H9 (cell line): ENCODE results near the gene FHIT. TPM values are rescaled to one million over a fixed set of nuclear protein-coding genes. Genes with fewer than 3 reads are reported as not detected.

Experiments
- DNase-seq: peaks from one replicate; pipeline ENCODE4 v3.0.0-alpha.2; 2017
- H2AFZ ChIP-seq: one replicate; pipeline ENCODE4 v1.6.1; 2013; ENCODE audit warnings: mild to moderate bottlenecking, low read length, control low read depth, moderate library complexity
- H2AK5ac ChIP-seq: 2 replicates; pipeline ENCODE4 v1.6.1; 2013; ENCODE audit warnings: low read length, control low read depth, mixed read lengths; ENCODE audit not compliant: insufficient read length
- H2BK120ac ChIP-seq: one replicate; pipeline ENCODE4 v1.6.1; 2013; ENCODE audit warnings: low read depth, mild to moderate bottlenecking, low read length, control low read depth, inconsistent platforms; ENCODE audit not compliant: poor library complexity, severe bottlenecking
- H2BK12ac ChIP-seq: 2 replicates; pipeline ENCODE4 v1.6.1; 2013; ENCODE audit warnings: low read length, control low read depth, mixed read lengths, low read depth; ENCODE audit not compliant: insufficient read length
- H2BK15ac ChIP-seq: 2 replicates; pipeline ENCODE4 v1.6.1; 2013; ENCODE audit warnings: low read depth, low read length, control low read depth
- H2BK20ac ChIP-seq: one replicate; pipeline ENCODE4 v1.6.1; 2013; ENCODE audit warnings: low read depth, mild to moderate bottlenecking, low read length, control low read depth, inconsistent platforms; ENCODE audit not compliant: poor library complexity, severe bottlenecking
- H2BK5ac ChIP-seq: 2 replicates; pipeline ENCODE4 v1.6.1; 2013; ENCODE audit warnings: low read length, control low read depth, mixed read lengths; ENCODE audit not compliant: insufficient read length
- H3K14ac ChIP-seq: 2 replicates; pipeline ENCODE4 v1.6.1; 2013; ENCODE audit warnings: low read length, control low read depth; ENCODE audit not compliant: insufficient read depth
- H3K18ac ChIP-seq: 2 replicates; pipeline ENCODE4 v1.6.1; 2013; ENCODE audit warnings: low read depth, mild to moderate bottlenecking, mixed read lengths, low read length, control low read depth; ENCODE audit not compliant: insufficient read length
- H3K23ac ChIP-seq: 2 replicates; pipeline ENCODE4 v1.6.1; 2013; ENCODE audit warnings: low read length, control low read depth, mixed read lengths, low read depth; ENCODE audit not compliant: insufficient read length
- H3K23me2 ChIP-seq: 2 replicates; pipeline ENCODE4 v1.6.1; 2013; ENCODE audit warnings: low read depth, mild to moderate bottlenecking, mixed read lengths, low read length, control low read depth; ENCODE audit not compliant: insufficient read length, poor library complexity, severe bottlenecking
- H3K27ac ChIP-seq: 2 replicates; pipeline ENCODE4 v1.5.1; 2013; ENCODE audit warnings: low read length, control low read depth, mixed read lengths, low read depth; ENCODE audit not compliant: insufficient read length
- H3K27me3 ChIP-seq: 2 replicates; pipeline ENCODE4 v1.6.1; 2013; ENCODE audit warnings: low read length, control low read depth, inconsistent platforms; ENCODE audit not compliant: insufficient read depth
- H3K4ac ChIP-seq: 2 replicates; pipeline ENCODE4 v1.6.1; 2013; ENCODE audit warnings: low read depth, mild to moderate bottlenecking, control low read depth, inconsistent platforms, low read length, moderate library complexity
- H3K4me1 ChIP-seq: 2 replicates; pipeline ENCODE4 v1.6.1; 2013; ENCODE audit warnings: low read length, control low read depth, inconsistent platforms; ENCODE audit not compliant: insufficient read depth
- H3K4me2 ChIP-seq: 2 replicates; pipeline ENCODE4 v1.6.1; 2013; ENCODE audit warnings: low read length, control low read depth, mixed read lengths; ENCODE audit not compliant: insufficient read length, insufficient read depth
- H3K56ac ChIP-seq: 2 replicates; pipeline ENCODE4 v1.6.1; 2013; ENCODE audit warnings: low read depth, mild to moderate bottlenecking, mixed read lengths, low read length, control low read depth; ENCODE audit not compliant: insufficient read length
- H3K79me1 ChIP-seq: 2 replicates; pipeline ENCODE4 v1.6.1; 2013; ENCODE audit warnings: low read depth, mild to moderate bottlenecking, moderate library complexity, low read length, control low read depth, inconsistent platforms; ENCODE audit not compliant: insufficient read depth, poor library complexity, severe bottlenecking
- H3K79me2 ChIP-seq: 2 replicates; pipeline ENCODE4 v1.6.1; 2013; ENCODE audit warnings: low read length, control low read depth, inconsistent platforms; ENCODE audit not compliant: insufficient read depth
- H3K9ac ChIP-seq: 2 replicates; pipeline ENCODE4 v1.6.1; 2013; ENCODE audit warnings: low read length, control low read depth, mixed read lengths; ENCODE audit not compliant: insufficient read length; ENCODE audit errors: extremely low read depth
- H3K9me3 ChIP-seq: one replicate; pipeline ENCODE4 v1.6.1; 2013; ENCODE audit warnings: low read depth, low read length, inconsistent platforms; ENCODE audit not compliant: control insufficient read depth
- H3T11ph ChIP-seq: one replicate; pipeline ENCODE4 v1.6.1; 2013; ENCODE audit warnings: mild to moderate bottlenecking, low read length, control low read depth, inconsistent platforms
- H4K20me1 ChIP-seq: one replicate; pipeline ENCODE4 v1.6.1; 2013; ENCODE audit not compliant: control insufficient read depth, insufficient read length, insufficient read depth
- H4K5ac ChIP-seq: 2 replicates; pipeline ENCODE4 v1.6.1; 2013; ENCODE audit warnings: low read depth, mild to moderate bottlenecking, mixed read lengths, low read length, control low read depth; ENCODE audit not compliant: insufficient read length
- H4K8ac ChIP-seq: replicated peaks from 2 replicates; pipeline ENCODE4 v1.6.1; 2013; ENCODE audit warnings: low read length, control low read depth, mixed read lengths, low read depth; ENCODE audit not compliant: insufficient read length
- H4K91ac ChIP-seq: 2 replicates; pipeline ENCODE4 v1.6.1; 2013; ENCODE audit warnings: low read depth, mild to moderate bottlenecking, moderate library complexity, mixed read lengths, low read length, control low read depth; ENCODE audit not compliant: insufficient read length
- H3K27ac Mint-ChIP-seq, 3 experiments: 2 replicates in 2 of 3; 3 replicates in 1 of 3; pipeline ENCODE4 v1.8.0; 2020 to 2021; ENCODE audit warnings: mixed read lengths in 3 of 3, mild to moderate bottlenecking in 1 of 3, moderate library complexity in 1 of 3
- H3K27me3 Mint-ChIP-seq: 2 replicates; pipeline ENCODE4 v1.8.0; 2021; ENCODE audit warnings: low read depth, mild to moderate bottlenecking, moderate library complexity, mixed read lengths
- H3K36me3 Mint-ChIP-seq, 3 experiments: 2 replicates in 2 of 3; 3 replicates in 1 of 3; pipeline ENCODE4 v1.8.0; 2020 to 2021; ENCODE audit warnings: low read depth in 3 of 3, mixed read lengths in 3 of 3; ENCODE audit not compliant: insufficient read depth in 1 of 3
- H3K4me1 Mint-ChIP-seq, 2 experiments: 2 replicates each; pipeline ENCODE4 v1.8.0; 2020; ENCODE audit warnings: mixed read lengths in 2 of 2
- H3K4me3 Mint-ChIP-seq, 2 experiments: 2 replicates in 1 of 2; 3 replicates in 1 of 2; pipeline ENCODE4 v1.8.0; 2020 to 2021; ENCODE audit warnings: mild to moderate bottlenecking in 2 of 2, mixed read lengths in 2 of 2, moderate library complexity in 1 of 2
- H3K9me3 Mint-ChIP-seq, 2 experiments: 2 replicates in 1 of 2; 3 replicates in 1 of 2; pipeline ENCODE4 v1.8.0; 2020; ENCODE audit warnings: mild to moderate bottlenecking in 2 of 2, mixed read lengths in 2 of 2, moderate library complexity in 1 of 2
- CTCF ChIP-seq: fragments of 200-600 bp; sonication (generic); conservative IDR thresholded peaks from 3 replicates; pipeline ENCODE4 v1.8.0; 2021; ENCODE audit warnings: antibody characterized with exemption, mild to moderate bottlenecking
- total RNA-seq: library from RNA; stranded (reverse); gene quantifications from 2 replicates; pipeline ENCODE4 v1.2.1, GENCODE V29; 2021

The FHIT gene
- total RNA-seq, 1 experiment from 2014 or later = 3.0 TPM

- H3K4me3 Mint-ChIP-seq = no peak overlapping the region
- Histone ChIP-seq H4K20me1 (no peaks in the 10 kb centered on the region), H3K9ac (no peak overlapping the region), H2BK5ac (no peak overlapping the region), H3K14ac (no peak overlapping the region), H4K8ac (no peak overlapping the region), H3K23me2 (no peaks in the 10 kb centered on the region), H3K4me1 (no peaks in the 10 kb centered on the region), H3K18ac (no peak overlapping the region), H3K4me2 (no peak overlapping the region), H3K23ac (no peak overlapping the region), H3K79me2 (no peaks in the 10 kb centered on the region), H3T11ph (no peak overlapping the region), H2BK120ac (no peak overlapping the region), H2BK15ac (no peak overlapping the region), H3K79me1 (no peaks in the 10 kb centered on the region), H2BK12ac (no peak overlapping the region), H2BK20ac (no peak overlapping the region), H4K5ac (no peak overlapping the region), H3K4ac (no peak overlapping the region), H4K91ac (no peak overlapping the region), H2AFZ (no peak overlapping the region), H3K27ac (no peak overlapping the region), H3K27me3 (no peaks in the 10 kb centered on the region), H2AK5ac (no peak overlapping the region), H3K9me3 (no peaks in the 10 kb centered on the region), H3K56ac (no peak overlapping the region)
- no peaks in the 10 kb centered on the region; a peak in 1 of 5 replicates for H3K9me3 Mint-ChIP-seq
- no peak for DNase-seq
- peaks cover 0 to 6% of the 10 kb centered on the region in 2 experiments; a peak in 1 of 4 replicates for H3K4me1 Mint-ChIP-seq
- no peaks in the 10 kb centered on the region for H3K36me3 Mint-ChIP-seq
- no peaks in the 10 kb centered on the region for H3K27me3 Mint-ChIP-seq
- TF ChIP-seq CTCF = peak; percentile 43; the same call in 2 of the 3 replicates
- no peak overlapping the region for H3K27ac Mint-ChIP-seq
These were observed 302.8 kb downstream of the FHIT start for GRCh38 chr3:60948488-60948887.
